Esophagus muscularis mucosa (tissue), 4 donors: Measurements from ENCODE around the gene SH2D1B.

Source experiments
- EP300 ChIP-seq: sonication (generic); formaldehyde crosslinking; IDR thresholded peaks from one replicate; pipeline ENCODE4 v1.6.1; 2017; ENCODE audit warnings: antibody characterized with exemption
- POLR2A ChIP-seq: fragments of 450-650 bp; IDR thresholded peaks from one replicate; pipeline ENCODE4 v1.6.1; 2017; ENCODE audit warnings: antibody characterized with exemption, moderate library complexity, mild to moderate bottlenecking, low read depth
- POLR2AphosphoS5 ChIP-seq, 2 donors: sonication (generic); formaldehyde crosslinking; IDR thresholded peaks; one replicate each; pipeline ENCODE4 v1.6.1; 2017; ENCODE audit warnings: antibody characterized with exemption in 2 of 2
- TF ChIP-seq, protein P1 (sequence below), 3 experiments: fragments of 200-600 bp in 2 of 3; fragments of 450-650 bp in 1 of 3; sonication (generic) in 2 of 3; IDR thresholded peaks; one replicate each; pipeline ENCODE4 v1.5.1; 2017 to 2019; ENCODE audit warnings: antibody characterized with exemption in 3 of 3, mild to moderate bottlenecking in 2 of 3, moderate library complexity in 1 of 3

DNA sequence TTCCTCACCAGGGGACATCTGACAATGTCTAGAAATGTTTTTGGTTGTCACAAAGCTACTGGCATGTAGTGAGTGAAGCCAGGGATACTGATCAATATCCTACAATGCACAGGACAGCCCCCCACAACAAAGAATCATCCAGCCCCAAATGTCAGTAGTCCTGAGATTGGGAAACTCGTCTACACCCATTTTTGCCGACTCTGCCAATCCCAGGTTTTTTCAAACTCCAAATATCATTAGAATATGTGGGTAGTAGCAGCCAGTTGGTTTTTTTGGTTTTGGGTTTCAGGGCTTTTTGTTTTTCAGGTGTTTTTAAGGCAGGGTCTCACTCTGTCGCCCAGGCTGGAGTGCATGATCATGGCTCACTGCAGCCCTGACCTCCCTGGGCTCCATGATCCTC is 41.2 kb downstream of the SH2D1B start:
- TF ChIP-seq POLR2AphosphoS5 (IDR thresholded peaks at IDR 0.05): no peak
- TF ChIP-seq, protein P1, sequence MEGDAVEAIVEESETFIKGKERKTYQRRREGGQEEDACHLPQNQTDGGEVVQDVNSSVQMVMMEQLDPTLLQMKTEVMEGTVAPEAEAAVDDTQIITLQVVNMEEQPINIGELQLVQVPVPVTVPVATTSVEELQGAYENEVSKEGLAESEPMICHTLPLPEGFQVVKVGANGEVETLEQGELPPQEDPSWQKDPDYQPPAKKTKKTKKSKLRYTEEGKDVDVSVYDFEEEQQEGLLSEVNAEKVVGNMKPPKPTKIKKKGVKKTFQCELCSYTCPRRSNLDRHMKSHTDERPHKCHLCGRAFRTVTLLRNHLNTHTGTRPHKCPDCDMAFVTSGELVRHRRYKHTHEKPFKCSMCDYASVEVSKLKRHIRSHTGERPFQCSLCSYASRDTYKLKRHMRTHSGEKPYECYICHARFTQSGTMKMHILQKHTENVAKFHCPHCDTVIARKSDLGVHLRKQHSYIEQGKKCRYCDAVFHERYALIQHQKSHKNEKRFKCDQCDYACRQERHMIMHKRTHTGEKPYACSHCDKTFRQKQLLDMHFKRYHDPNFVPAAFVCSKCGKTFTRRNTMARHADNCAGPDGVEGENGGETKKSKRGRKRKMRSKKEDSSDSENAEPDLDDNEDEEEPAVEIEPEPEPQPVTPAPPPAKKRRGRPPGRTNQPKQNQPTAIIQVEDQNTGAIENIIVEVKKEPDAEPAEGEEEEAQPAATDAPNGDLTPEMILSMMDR (IDR thresholded peaks at IDR 0.05): no peak
- TF ChIP-seq POLR2A: no peak
- TF ChIP-seq EP300: no peak
